RKO (cell line): ENCODE data around the gene CCSER2.
"Not testable (repeated sequence)": the region's sequence is repeated elsewhere in the genome, so short reads cannot be mapped to it uniquely, and the experiment has no call there.

Experiments
- DNase-seq: peaks from one replicate; pipeline ENCODE4 v3.0.0-alpha.2; 2016; ENCODE audit warnings: low spot score

The CCSER2 gene

GRCh38 chr10:84522612-84523462, 194.4 kb downstream of the CCSER2 start:
- no peak for DNase-seq

GRCh38 chr10:84523526-84523925, 195.1 kb downstream of the CCSER2 start:
- DNase-seq: no peak

GRCh38 chr10:84524435-84524834, 196.0 kb downstream of the CCSER2 start:
- no peak for DNase-seq

- no peak for DNase-seq
These were observed 196.9 kb downstream of the CCSER2 start for GRCh38 chr10:84525120-84525806.

GRCh38 chr10:84525807-84526182, 197.4 kb downstream of the CCSER2 start:
- DNase-seq: not testable (repeated sequence)

DNA sequence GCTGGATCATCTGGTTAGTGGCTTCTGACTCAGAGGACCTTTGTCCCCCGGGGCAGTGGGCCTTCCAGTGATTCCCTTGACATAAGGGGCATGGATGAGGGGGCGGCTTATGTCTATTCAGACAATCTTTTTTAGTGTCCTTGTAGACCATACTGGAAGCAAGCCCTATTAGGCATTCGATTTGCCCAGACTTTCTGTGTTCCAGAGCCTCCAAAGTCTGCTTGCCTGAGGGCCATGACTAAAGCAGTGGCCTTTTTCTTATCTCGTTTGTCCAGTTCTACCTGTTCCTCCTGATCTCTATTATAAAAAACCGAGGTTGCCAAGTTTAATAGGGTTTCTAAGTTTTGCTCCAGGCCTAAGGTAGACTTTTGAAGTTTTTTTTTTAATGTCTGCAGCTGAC, 199.0 kb downstream of the CCSER2 start:
- not testable (repeated sequence) for DNase-seq

DNA sequence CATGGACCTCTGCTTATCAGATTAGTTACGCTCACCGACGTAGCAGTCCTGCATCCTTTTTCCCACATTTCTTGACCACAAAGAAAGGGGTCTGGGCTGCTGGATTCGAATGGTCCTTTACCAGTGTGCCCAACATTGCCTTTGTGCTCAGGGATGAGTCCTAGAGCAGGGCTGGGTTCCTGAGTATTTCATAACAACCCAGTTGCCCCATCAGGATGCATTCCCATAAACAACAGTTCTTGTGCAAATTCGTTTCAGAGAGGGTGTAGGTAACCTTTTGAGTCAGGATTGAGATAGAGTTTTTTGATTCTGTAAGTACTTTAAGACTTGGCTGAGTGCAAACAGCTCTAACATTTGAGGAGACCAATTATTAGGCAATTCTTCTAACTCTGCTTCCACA, 200.1 kb downstream of the CCSER2 start:
- not testable (repeated sequence) for DNase-seq

DNA sequence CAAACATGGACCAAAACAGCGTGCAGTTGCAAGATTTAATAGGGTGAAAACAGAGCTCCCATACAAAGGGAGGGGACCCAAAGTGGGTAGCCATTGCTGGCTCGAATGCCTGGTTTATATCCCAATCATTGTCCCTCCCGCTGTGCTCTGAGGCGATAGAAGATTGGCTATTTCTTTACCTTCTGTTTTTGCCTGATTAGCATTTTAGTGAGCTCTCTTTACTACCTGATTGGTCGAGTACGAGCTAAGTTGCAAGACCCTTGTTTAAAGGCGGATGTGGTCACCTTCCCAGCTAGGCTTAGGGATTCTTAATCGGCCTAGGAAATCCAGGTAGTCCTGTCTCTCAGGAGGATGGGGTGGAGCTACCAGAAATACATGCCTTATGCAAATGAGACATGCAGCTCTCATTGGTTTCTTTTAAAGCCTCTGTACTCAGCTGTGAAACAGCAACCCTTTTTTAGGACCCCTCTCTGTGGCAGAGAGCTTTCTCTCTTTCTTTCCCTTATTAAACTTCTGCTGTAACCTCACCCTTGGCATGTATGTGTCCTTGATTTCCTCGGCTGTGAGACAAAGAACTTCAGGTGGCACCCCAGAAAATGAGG, 202.4 kb downstream of the CCSER2 start:
- DNase-seq: no peak

GRCh38 chr10:84531396-84531795, 203.0 kb downstream of the CCSER2 start:
- no peak for DNase-seq

- DNase-seq: no peak
These were observed 205.8 kb downstream of the CCSER2 start for GRCh38 chr10:84534168-84534567.

DNA sequence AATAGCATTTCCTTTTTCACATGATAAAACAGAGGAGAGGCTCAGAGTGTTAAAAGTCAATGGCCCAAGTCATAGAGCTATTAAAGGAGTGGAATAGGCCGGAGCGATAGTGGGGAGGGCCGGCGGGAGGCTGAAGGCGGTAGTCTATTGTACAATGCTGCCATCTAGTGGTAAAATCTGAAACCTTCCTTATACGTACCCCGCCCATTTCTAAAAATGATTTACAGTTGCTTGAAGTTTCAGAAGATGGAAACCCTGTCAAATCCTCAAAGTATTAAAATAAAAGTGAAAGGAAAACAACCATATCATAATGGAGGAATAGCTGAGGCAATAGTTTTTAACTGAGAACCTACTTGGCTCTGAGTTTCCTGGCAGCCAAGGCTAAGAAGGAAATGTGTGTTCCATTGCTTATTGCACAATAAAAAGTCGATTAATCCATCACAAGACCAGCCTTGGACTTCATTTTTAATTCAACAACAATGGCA, 209.1 kb downstream of the CCSER2 start:
- DNase-seq: peak; percentile 65

- no peak for DNase-seq
These were observed 209.6 kb downstream of the CCSER2 start for GRCh38 chr10:84538036-84538435.

- DNase-seq: no peak
These were observed 210.8 kb downstream of the CCSER2 start for GRCh38 chr10:84539216-84539615.

GRCh38 chr10:84540022-84540616, 211.7 kb downstream of the CCSER2 start:
- DNase-seq: peak; percentile 38

DNA sequence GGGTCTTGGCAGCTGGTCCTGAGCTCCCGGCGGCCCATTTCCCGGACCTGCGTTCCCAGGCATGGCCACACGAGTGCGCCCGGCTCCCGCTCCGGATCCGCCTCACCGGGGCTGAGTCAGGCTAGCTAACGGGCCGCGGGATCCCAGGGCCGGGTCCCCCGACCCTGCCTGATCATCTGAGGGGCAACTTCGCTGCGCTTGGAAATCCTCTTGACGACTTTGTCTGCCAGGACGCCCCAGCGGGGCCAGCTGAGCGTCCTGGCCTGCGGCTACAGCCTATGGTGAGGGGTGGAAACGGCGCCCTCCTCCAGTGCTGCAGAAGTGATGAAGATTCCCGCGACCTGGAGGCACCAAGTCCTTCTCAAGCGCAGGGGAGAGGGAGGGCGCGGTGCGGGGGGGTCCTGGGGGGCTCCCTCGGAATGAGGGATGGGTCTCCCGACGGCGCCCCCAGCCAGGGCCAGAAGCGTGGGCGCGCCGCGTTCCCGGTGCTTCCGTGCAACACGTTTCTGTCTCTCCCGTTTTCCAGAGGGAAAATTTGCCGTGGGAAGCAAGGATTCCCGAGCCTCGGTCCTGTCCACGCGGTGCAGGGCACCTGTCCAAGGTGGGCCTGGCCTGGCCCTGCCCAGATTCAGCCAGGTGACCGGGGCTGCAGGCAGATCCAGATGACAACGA, 212.4 kb downstream of the CCSER2 start:
- peak; percentile 64 for DNase-seq

GRCh38 chr10:84541289-84541637, 212.9 kb downstream of the CCSER2 start:
- DNase-seq: no peak

GRCh38 chr10:84542522-84543490, 214.4 kb downstream of the CCSER2 start:
- no peak for DNase-seq

- DNase-seq: no peak
These were observed 215.6 kb downstream of the CCSER2 start for GRCh38 chr10:84543948-84544347.

GRCh38 chr10:84545651-84546050, 217.3 kb downstream of the CCSER2 start:
- no peak for DNase-seq

DNA sequence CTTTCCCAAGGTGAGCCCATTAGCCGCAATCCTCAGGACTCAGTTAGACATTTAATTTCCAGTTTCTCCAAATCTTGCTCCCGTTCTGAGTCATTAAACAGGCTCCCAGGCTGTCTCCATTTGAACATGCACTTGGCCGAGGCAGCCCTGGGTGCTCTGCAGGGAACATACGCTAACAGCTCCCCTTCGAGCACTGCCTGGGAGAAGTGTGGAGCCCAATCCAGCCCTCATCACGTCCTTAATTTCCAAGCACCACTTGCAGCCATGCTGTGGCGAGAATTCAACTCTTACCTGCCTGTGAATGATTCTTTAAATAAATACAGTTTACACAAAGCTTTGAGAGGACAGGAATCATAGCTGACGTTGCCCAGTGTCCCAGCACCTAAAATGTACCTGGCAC, 218.2 kb downstream of the CCSER2 start:
- no peak for DNase-seq

- DNase-seq: no peak
These were observed 219.2 kb downstream of the CCSER2 start for GRCh38 chr10:84547616-84548015.
